GM21717 (cell line): ENCODE measurements around the gene ASTN2.

ENCODE experiments used
- ATAC-seq: cut with Tn5 transposase; IDR thresholded peaks from one replicate; pipeline ENCODE4 v1.9.1; 2021; ENCODE audit warnings: mild to moderate bottlenecking, moderate library complexity; ENCODE audit not compliant: unreplicated experiment

Gene ASTN2

GRCh38 chr9:116555119-116555518, 859.7 kb downstream of the ASTN2 start:
- ATAC-seq = no peak

- no peak for ATAC-seq
Observed at GRCh38 chr9:116550696-116551436, 864.0 kb downstream of the ASTN2 start.

DNA sequence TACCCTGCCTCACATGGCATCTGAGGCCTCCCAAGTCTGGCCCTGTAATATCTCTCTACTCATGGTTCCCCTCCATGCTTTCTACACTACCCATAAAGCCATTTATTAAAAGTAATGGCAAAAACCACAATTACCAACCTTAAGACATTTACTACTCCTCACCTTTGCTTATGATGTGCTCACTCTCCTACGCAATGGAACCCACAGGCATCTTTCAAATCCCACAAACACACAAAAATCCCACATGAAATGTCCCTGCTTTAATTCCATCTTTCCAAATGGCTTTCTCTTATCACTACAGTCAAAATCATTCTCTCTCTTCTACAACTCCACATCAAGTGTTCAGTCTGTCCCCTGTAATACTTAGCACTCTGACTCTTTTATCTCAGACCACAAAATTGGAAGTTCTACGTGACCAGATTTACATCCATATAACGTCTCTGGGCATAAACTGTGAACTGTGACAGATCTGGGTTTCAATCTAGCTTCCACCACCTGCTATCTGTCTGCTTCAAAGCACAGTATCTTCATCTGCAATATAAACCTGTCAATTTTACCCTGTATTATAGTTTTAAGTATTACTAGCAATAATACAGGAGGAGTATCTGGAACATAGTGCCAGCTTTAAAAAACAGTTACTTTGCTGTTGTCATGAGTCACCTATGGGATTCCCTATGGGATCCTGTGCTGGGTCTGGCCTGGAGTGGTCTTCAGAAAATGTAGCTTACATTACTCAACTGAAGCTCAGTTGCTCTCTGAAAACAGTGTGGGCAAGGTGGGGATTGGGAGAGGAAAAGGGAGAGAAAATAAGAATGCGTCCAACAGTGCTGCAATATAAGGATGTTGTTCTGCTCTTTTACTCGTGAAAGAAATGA, 864.8 kb downstream of the ASTN2 start:
- ATAC-seq = no peak

- ATAC-seq = no peak
Observed at GRCh38 chr9:116549061-116549664, 865.7 kb downstream of the ASTN2 start.

DNA sequence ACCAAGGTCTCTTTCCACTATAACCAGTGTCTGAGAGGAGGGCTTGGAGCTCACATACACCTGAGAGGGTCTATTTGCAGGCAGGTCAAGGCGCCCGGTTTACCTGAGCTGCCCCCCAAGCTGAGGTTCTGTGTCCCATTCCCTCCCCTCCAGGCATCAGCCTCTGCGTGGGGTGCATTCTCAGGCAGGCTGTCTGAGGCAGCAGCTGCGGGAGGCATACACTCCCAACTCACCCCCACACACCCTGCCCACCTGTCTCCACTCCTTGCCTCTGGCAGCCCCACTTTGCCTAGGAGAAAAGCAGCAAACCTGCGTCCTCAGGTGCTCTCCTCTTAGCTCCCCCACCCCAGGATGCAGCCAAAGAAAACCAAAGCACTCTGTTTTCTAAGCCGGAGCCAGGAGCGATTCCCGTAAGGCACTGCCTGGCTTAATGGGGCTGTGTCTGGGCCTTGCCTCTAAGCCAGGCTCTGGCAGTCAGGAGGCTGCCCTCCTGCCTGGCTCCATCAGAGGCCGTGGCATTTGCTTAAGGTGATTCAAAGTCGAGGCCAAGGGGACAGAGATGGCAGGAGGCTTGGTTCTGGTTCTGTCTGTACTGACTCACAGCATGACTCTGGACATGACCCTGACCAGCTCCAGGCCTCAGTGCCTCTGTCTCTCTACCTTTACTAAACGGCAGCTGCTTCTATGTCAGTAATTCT, 867.0 kb downstream of the ASTN2 start:
- ATAC-seq = no peak

GRCh38 chr9:116546711-116547581, 867.9 kb downstream of the ASTN2 start:
- no peak for ATAC-seq

- ATAC-seq = no peak
Observed at GRCh38 chr9:116544896-116545295, 870.0 kb downstream of the ASTN2 start.

GRCh38 chr9:116543731-116544400, 871.0 kb downstream of the ASTN2 start:
- no peak for ATAC-seq

GRCh38 chr9:116541402-116541801, 873.5 kb downstream of the ASTN2 start:
- ATAC-seq = no peak

DNA sequence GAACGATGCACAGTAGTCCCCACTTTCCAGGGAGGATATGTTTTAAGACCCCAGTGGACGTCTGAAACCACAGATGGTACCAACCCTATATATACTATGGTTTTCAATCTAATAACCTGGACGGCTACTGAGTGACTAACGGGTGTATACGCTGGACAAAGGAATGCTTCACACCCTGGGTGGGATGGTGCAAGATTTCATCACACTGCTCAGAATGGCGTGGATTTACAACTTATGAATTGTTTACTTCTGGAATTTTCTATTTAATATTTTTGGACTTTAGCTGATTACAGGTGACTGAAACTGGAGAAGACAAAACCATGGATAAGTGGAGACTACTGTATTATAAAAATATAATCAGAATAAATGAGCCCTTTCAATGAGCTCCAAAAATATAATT, 875.3 kb downstream of the ASTN2 start:
- no peak for ATAC-seq

GRCh38 chr9:116525611-116526010, 889.2 kb downstream of the ASTN2 start:
- no peak for ATAC-seq

- ATAC-seq = no peak
Observed at GRCh38 chr9:116524778-116525470, 889.9 kb downstream of the ASTN2 start.

- ATAC-seq = no peak
Observed at GRCh38 chr9:116520218-116520617, 894.6 kb downstream of the ASTN2 start.

GRCh38 chr9:116516456-116516855, 898.4 kb downstream of the ASTN2 start:
- no peak for ATAC-seq

DNA sequence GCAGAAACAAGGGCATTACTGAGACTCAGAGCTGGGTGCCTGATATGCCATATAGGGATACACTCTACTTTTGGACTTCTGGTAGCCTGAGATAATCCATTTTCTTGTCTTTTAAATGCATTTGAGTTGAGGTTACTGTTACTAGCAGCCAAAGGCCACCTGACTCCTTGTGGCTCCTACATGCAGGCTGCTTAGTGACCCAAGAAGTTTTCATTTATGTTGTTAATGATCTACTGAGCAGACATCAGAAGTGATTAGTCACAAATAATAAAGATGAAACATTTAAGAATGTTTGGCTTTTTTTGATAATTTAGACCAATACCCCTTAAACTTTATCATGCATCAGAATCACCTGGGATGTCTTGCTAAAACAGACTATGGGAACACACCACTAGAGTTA, 899.3 kb downstream of the ASTN2 start:
- ATAC-seq = no peak

DNA sequence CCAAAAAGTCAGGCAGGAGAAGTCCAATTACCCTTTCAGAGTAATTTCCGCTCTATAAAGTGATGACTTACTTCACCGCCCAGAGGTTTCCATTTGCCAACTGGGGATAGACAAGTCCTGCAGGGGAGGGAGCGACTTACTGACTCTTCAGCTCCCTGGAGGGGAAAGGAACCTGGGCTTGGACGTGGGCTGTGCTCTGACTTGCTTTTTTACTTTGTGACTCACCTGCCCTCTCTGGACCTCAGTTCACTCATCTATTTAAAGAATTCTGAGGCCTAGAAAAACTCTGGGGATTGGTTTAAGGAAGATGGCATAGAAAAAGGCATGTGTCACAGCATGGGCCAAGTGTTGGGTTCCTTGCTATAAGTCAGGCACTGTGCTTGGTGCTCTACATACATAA, 908.2 kb downstream of the ASTN2 start:
- no peak for ATAC-seq

DNA sequence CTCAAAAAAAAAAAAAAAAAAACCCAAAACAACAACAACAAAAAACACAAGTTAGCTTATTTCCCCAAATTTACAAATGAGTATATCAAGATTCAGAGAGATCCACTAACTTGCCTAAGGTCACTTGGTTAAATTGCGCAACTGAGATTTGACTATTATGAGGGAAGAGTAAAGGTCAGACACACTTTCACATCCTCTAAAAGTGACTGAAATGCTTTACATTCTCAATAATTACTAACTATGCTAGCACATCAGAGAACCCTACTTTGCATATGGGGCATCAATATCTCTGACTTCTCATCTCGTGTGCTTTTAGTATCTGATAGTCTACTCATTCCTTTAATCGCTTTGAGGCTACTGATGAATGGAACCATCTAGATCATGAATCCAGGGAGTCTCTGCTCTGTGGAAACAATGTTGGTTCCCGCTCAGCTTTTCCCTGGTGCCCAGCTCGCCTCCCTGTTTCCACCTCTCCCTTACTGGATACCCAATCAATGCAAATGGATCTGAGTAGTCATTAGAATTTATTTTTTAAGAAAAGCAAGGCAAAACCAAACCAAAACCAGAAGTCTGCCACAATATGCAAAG, 909.9 kb downstream of the ASTN2 start:
- ATAC-seq = peak; percentile 93

GRCh38 chr9:116504081-116504480, 910.8 kb downstream of the ASTN2 start:
- ATAC-seq = no peak

GRCh38 chr9:116502746-116503145, 912.1 kb downstream of the ASTN2 start:
- ATAC-seq = no peak
